Activated naive CD4-positive, alpha-beta T cell treated with anti-CD3 and anti-CD28 coated beads for 36 hours (primary cell): ENCODE measurements around the gene FARS2. TPM values are rescaled to one million over a fixed set of nuclear protein-coding genes. Genes with fewer than 3 reads are reported as not detected.

Source experiments
- CTCF ChIA-PET: fragments of 350-600 bp; sonication (Branson Sonifier 250); formaldehyde crosslinking; loops from one replicate; lab custom pipeline; 2021; ENCODE audit warnings: antibody characterized with exemption; lab: Charles Lee
- DNase-seq: peaks from one replicate; pipeline ENCODE4 v3.0.0-alpha.2; 2020
- H3K27ac Mint-ChIP-seq: one replicate; pipeline ENCODE4 v1.8.0; 2021; ENCODE audit warnings: mild to moderate bottlenecking, mixed read lengths
- H3K27me3 Mint-ChIP-seq: one replicate; pipeline ENCODE4 v1.8.0; 2021; ENCODE audit warnings: low read depth, mixed read lengths
- H3K36me3 Mint-ChIP-seq: one replicate; pipeline ENCODE4 v1.8.0; 2021; ENCODE audit warnings: low read depth, mixed read lengths
- H3K4me1 Mint-ChIP-seq: one replicate; pipeline ENCODE4 v1.8.0; 2021; ENCODE audit warnings: low read depth, mixed read lengths
- H3K4me3 Mint-ChIP-seq: one replicate; pipeline ENCODE4 v1.8.0; 2021; ENCODE audit warnings: mild to moderate bottlenecking, moderate library complexity, mixed read lengths
- H3K9me3 Mint-ChIP-seq: one replicate; pipeline ENCODE4 v1.8.0; 2021; ENCODE audit warnings: mixed read lengths
- intact Hi-C: fragments of 100-400 bp; cut with micrococcal nuclease; formaldehyde crosslinking; loops from one replicate; pipeline ENCODE4 v1.15.1; 2023
- total RNA-seq, 2 experiments: library from RNA; stranded (reverse); gene quantifications; one replicate each; pipeline ENCODE4 v1.2.3, GENCODE V29; 2021

FARS2 gene
- total RNA-seq, 2 experiments from 2014 or later: 15.4 to 15.8 TPM

GRCh38 chr6:5731435-5731834 is 470.1 kb downstream of the FARS2 start:
- H3K27ac Mint-ChIP-seq: no peak overlapping the region

GRCh38 chr6:5732496-5732895 is 471.2 kb downstream of the FARS2 start:
- Mint-ChIP-seq H3K4me1 (no peaks in the 10 kb centered on the region), H3K27me3 (no peaks in the 10 kb centered on the region), H3K4me3 (no peak overlapping the region), H3K9me3 (no peaks in the 10 kb centered on the region), H3K36me3 (peaks cover 1% of the 10 kb centered on the region), H3K27ac (no peak overlapping the region)
- intact Hi-C loops: no loop called here
- DNase-seq: no peak
- CTCF ChIA-PET: no interaction called here

More at GRCh38 chr6:5731435-5731834, 470.1 kb downstream of the FARS2 start:
- H3K4me3 Mint-ChIP-seq: no peak overlapping the region
- no peaks in the 10 kb centered on the region for H3K9me3 Mint-ChIP-seq
- intact Hi-C loops: no loop called here
- H3K4me1 Mint-ChIP-seq: no peaks in the 10 kb centered on the region
- CTCF ChIA-PET: no interaction called here
- no peak for DNase-seq
- no peaks in the 10 kb centered on the region for H3K27me3 Mint-ChIP-seq
- H3K36me3 Mint-ChIP-seq: peaks cover 1% of the 10 kb centered on the region

GRCh38 chr6:5736016-5736738 is 474.9 kb downstream of the FARS2 start:
- H3K4me1 Mint-ChIP-seq: no peaks in the 10 kb centered on the region
- CTCF ChIA-PET: no interaction called here
- H3K9me3 Mint-ChIP-seq: no peaks in the 10 kb centered on the region
- intact Hi-C loops: no loop called here
- H3K36me3 Mint-ChIP-seq: peaks cover 3% of the 10 kb centered on the region
- H3K27me3 Mint-ChIP-seq: no peaks in the 10 kb centered on the region
- DNase-seq: no peak
- no peak overlapping the region for H3K4me3 Mint-ChIP-seq
- H3K27ac Mint-ChIP-seq: no peak overlapping the region

DNA sequence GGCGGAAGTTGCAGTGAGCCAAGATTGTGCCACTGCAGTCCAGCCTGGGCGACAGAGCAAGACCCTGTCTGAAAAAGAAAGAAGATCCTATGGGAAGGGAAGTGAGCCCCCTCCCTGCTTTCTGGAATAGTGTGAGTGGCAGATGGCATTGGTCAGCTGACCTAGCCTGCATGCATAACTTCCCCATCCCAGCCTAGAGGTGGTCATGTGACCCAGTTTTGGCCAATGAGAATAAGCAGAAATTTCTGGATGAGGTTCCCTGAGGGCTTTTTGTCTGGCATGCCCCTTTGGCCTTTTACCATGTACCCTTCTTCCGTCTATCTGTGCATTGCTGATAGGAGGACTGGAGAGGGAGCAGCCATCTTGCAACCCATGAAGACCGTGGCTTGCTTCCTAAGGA is 476.1 kb downstream of the FARS2 start:
- Mint-ChIP-seq H3K36me3 (peaks cover 2% of the 10 kb centered on the region), H3K9me3 (no peaks in the 10 kb centered on the region), H3K27ac (no peak overlapping the region), H3K4me3 (no peak overlapping the region), H3K4me1 (no peaks in the 10 kb centered on the region), H3K27me3 (no peaks in the 10 kb centered on the region)
- CTCF ChIA-PET: interaction anchor here (0.6 kb wide), 1 partner anchor 320 kb away, joined by 3 read pairs; no protein-coding TSS in a partner anchor
- intact Hi-C loops: no loop called here
- DNase-seq: no peak

GRCh38 chr6:5738211-5738610 is 476.9 kb downstream of the FARS2 start:
- intact Hi-C loops: no loop called here
- Mint-ChIP-seq H3K4me1 (no peaks in the 10 kb centered on the region), H3K27ac (no peak overlapping the region), H3K36me3 (peaks cover 2% of the 10 kb centered on the region), H3K27me3 (no peaks in the 10 kb centered on the region), H3K9me3 (no peaks in the 10 kb centered on the region), H3K4me3 (no peak overlapping the region)
- CTCF ChIA-PET: interaction anchor here (0.6 to 0.7 kb wide), 2 partner anchors 63 to 319 kb away, joined by 3 to 4 read pairs; no protein-coding TSS in a partner anchor
- DNase-seq: no peak

DNA sequence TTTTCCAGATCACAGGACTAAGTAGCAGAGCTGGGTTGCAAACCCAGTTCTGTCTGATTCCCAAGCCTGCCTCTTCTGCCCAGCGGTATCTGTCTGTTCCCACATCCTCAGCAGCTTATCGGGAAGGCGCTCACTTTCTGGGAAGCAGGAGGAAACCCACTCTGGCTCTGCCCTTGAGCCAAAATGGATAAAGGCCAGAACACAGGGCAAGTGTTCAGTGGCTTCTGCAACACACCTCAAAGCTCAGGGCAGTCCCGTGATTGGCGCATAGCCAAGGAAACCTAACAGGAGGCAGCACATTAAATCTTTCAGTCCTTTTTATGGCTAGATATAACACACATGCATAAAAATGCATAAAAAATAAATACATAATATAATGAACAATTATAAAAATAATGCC is 483.2 kb downstream of the FARS2 start:
- Mint-ChIP-seq H3K9me3 (no peaks in the 10 kb centered on the region), H3K27me3 (no peaks in the 10 kb centered on the region), H3K27ac (no peak overlapping the region), H3K4me3 (no peak overlapping the region), H3K36me3 (peaks cover 3% of the 10 kb centered on the region), H3K4me1 (no peaks in the 10 kb centered on the region)
- DNase-seq: no peak
- intact Hi-C loops: no loop called here
- CTCF ChIA-PET: no interaction called here

GRCh38 chr6:5745081-5745480 is 483.8 kb downstream of the FARS2 start:
- intact Hi-C loops: no loop called here
- H3K27ac Mint-ChIP-seq: no peak overlapping the region
- H3K36me3 Mint-ChIP-seq: peaks cover 3% of the 10 kb centered on the region
- no peaks in the 10 kb centered on the region for H3K27me3 Mint-ChIP-seq
- no peaks in the 10 kb centered on the region for H3K4me1 Mint-ChIP-seq
- CTCF ChIA-PET: no interaction called here
- H3K4me3 Mint-ChIP-seq: no peak overlapping the region
- no peak for DNase-seq
- no peaks in the 10 kb centered on the region for H3K9me3 Mint-ChIP-seq

DNA sequence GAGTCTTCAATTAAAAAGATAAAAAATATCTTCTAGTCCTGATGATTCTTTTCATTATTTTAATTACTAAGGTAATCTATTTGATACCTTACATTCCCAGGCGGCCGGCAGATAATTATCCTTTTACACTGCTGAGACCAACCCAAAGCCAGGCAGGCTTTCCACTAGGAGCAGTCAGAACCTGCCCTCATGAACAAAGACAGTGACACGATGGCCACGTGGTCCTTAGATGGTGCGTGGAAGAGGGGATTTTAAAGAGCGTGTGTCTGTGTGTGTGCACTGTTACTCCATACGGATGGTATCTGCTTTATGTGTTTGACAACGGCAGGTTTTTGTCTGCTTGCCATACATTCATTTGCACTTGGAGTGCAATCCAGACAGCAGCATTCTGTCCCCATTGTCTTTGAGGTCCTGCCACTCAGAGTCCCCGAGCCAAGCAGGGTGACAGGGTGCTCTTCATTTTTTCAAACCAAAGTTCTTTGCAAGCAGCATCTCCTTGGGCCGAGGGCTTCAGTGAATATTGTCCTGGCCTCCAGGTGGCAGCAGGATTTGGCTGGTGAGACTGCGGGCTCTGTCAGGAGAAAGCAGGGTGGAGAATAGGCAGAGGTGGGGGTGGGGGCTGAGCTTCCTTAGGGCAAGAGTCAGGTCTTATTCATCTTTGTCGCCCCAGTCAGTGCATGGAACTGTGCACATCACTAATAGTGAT is 484.9 kb downstream of the FARS2 start:
- H3K4me3 Mint-ChIP-seq: no peak overlapping the region
- CTCF ChIA-PET: no interaction called here
- no peaks in the 10 kb centered on the region for H3K4me1 Mint-ChIP-seq
- intact Hi-C loops: no loop called here
- H3K27me3 Mint-ChIP-seq: no peaks in the 10 kb centered on the region
- H3K27ac Mint-ChIP-seq: no peak overlapping the region
- H3K36me3 Mint-ChIP-seq: peaks cover 1% of the 10 kb centered on the region
- H3K9me3 Mint-ChIP-seq: no peaks in the 10 kb centered on the region
- no peak for DNase-seq

- no peak for DNase-seq
- H3K4me3 Mint-ChIP-seq: no peak overlapping the region
- no peak overlapping the region for H3K27ac Mint-ChIP-seq
- intact Hi-C loops: no loop called here
- H3K4me1 Mint-ChIP-seq: no peaks in the 10 kb centered on the region
- no peaks in the 10 kb centered on the region for H3K27me3 Mint-ChIP-seq
- H3K9me3 Mint-ChIP-seq: no peaks in the 10 kb centered on the region
- CTCF ChIA-PET: no interaction called here
- peaks cover 4% of the 10 kb centered on the region for H3K36me3 Mint-ChIP-seq
These were observed 485.4 kb downstream of the FARS2 start for GRCh38 chr6:5746759-5747130.

DNA sequence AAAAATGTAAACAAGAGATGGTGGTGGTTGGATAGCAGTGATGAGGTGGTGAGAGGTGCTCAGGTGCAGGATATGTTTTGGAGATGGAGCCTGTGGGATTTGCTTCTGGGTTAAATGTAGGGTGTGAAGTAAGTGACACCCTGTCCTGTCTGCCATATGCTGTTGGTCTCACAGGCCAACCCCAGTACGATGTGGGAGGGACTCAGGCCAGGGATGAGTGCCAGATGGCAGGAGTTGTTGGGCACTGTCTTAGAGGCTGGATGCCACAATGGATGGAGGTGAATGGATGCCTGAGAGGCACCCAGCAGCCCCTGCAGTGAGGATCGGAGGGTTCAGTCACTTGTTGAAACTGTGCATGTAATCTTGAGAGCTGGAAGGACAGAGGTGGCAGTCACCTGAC is 486.1 kb downstream of the FARS2 start:
- DNase-seq: no peak
- intact Hi-C loops: no loop called here
- Mint-ChIP-seq H3K4me3 (no peak overlapping the region), H3K27me3 (no peaks in the 10 kb centered on the region), H3K4me1 (no peaks in the 10 kb centered on the region), H3K9me3 (no peaks in the 10 kb centered on the region), H3K36me3 (peaks cover 10% of the 10 kb centered on the region), H3K27ac (no peak overlapping the region)
- CTCF ChIA-PET: no interaction called here

DNA sequence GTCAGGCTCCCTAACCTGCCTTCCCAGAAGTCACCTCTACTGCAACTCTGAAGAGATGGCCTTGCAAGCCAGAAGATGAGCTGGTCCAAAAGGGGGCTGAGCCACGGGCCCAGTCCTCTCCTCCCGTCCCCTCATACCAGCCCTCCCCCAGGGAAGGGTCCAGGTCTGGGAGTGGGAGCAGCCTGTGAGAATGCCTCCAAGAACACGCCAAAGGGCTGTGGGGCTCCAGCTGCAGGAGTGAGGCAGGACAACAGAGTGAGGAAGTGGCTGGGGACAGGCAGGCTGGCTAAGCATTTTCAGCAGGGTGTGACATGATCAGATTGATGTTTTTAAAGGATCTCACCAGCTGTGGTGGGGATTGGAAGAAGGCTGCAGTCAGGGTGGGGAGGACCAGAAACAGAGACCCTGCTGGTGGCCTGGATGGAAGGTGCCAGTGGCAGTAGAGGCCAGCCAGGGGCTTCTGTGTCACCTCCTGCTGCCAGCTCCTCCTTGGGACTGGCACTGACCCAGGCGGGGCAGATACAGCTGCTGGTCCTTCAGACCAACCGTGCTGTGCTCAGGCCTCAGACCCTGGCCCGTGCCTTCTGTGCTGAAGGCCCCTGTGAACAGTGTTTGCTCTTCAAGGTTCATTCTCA is 487.8 kb downstream of the FARS2 start:
- intact Hi-C loops: no loop called here
- Mint-ChIP-seq H3K4me1 (no peaks in the 10 kb centered on the region), H3K9me3 (peaks cover 8% of the 10 kb centered on the region), H3K27ac (no peak overlapping the region), H3K4me3 (no peak overlapping the region), H3K27me3 (no peaks in the 10 kb centered on the region), H3K36me3 (peaks cover 19% of the 10 kb centered on the region)
- no peak for DNase-seq
- CTCF ChIA-PET: no interaction called here

- no peak overlapping the region for H3K4me3 Mint-ChIP-seq
- H3K4me1 Mint-ChIP-seq: no peaks in the 10 kb centered on the region
- no peaks in the 10 kb centered on the region for H3K27me3 Mint-ChIP-seq
- intact Hi-C loops: no loop called here
- no peak overlapping the region for H3K27ac Mint-ChIP-seq
- peaks cover 21% of the 10 kb centered on the region for H3K36me3 Mint-ChIP-seq
- no peak for DNase-seq
- CTCF ChIA-PET: no interaction called here
- peaks cover 14% of the 10 kb centered on the region for H3K9me3 Mint-ChIP-seq
These were observed 488.4 kb downstream of the FARS2 start for GRCh38 chr6:5749651-5750215.
